Measurements from ENCODE around the gene FAM107B. TPM values are rescaled to one million over a fixed set of nuclear protein-coding genes. Genes with fewer than 3 reads are reported as not detected.

Gene FAM107B
- total RNA-seq, 4 donors from 2014 or later: 12.3 to 41.3 (median 31.8) TPM

DNA sequence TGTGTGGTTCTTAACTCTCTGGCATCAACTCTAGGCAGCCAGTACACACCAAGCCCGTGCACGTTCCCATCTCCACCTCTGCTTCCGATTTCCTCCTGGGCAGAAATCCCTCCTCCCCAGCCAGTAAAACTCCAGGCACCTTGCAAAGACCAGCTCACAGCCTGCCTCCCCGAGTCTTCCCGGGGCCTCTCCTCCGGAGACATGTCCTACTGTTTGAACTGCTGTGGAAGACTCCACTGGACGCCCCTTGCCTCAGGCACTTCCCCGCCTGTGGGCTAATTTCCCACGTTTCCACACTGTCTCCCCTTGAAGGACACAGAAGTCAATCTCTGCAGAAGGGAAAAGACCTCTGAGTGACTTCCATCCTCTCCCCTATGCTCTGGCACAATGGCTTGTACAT is 233.3 kb downstream of the FAM107B start:
- intact Hi-C loops (cut with DNase I): no loop called here
- Histone ChIP-seq H3K4me1 (peaks cover 6 to 8% of the 10 kb centered on the region in 2 donors), H3K9me3 (no peaks in the 10 kb centered on the region), H3K36me3 (no peaks in the 10 kb centered on the region), H3K27me3 (no peaks in the 10 kb centered on the region), H3K4me3 (replicated peaks in 1 of 3) (no peak overlapping the region), H3K27ac (no peak overlapping the region)
- WGBS, 2 donors: 94% methylated on average over 9 of the region's 9 CpGs
- no peak for TF ChIP-seq POLR2A (IDR thresholded peaks at IDR 0.05)
- TF ChIP-seq, protein P1, sequence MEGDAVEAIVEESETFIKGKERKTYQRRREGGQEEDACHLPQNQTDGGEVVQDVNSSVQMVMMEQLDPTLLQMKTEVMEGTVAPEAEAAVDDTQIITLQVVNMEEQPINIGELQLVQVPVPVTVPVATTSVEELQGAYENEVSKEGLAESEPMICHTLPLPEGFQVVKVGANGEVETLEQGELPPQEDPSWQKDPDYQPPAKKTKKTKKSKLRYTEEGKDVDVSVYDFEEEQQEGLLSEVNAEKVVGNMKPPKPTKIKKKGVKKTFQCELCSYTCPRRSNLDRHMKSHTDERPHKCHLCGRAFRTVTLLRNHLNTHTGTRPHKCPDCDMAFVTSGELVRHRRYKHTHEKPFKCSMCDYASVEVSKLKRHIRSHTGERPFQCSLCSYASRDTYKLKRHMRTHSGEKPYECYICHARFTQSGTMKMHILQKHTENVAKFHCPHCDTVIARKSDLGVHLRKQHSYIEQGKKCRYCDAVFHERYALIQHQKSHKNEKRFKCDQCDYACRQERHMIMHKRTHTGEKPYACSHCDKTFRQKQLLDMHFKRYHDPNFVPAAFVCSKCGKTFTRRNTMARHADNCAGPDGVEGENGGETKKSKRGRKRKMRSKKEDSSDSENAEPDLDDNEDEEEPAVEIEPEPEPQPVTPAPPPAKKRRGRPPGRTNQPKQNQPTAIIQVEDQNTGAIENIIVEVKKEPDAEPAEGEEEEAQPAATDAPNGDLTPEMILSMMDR (IDR thresholded peaks at IDR 0.05): no peak
- no peak for DNase-seq

DNA sequence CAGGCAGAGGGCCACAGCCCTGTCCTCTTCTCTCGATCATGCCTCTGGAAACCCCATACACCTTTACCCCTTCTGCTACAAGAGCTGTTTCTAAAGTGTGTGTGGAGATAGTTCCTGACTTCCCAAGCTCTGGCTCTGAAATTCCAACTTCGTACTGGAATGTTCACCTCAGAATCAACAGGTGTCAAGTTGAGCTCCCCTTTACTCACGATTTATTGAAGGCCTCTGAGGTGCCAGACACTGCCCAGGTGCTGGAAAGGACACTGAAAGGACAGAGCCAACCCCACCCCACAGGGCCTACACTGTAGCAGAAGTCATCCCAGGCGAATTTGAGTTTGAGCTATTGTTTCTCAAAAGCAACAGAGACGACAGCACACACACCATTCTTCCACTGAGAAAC is 234.1 kb downstream of the FAM107B start:
- intact Hi-C loops (cut with DNase I): no loop called here

DNA sequence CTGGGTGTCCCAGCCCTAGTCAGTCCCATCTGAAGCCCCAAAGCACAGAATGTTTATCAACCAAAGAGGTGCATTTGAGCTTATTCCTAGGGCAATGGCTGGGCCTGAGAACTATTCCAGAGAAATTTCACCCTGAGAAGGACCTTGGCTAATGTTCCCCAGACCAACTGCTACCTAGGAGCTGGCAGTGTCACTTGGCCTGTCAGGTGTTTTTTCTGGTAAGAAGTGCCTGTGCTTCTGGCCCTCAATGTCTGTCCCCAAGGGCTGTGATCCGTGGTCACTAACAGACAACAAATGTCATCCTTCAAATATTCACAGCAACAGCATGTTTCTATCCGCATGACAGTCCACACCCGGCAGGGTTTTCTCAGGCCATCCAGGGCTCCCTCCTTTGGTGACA is 234.6 kb downstream of the FAM107B start:
- no peak overlapping the region for H3K4me3 ChIP-seq (replicated peaks in 1 of 3)
- H3K27ac ChIP-seq: no peak overlapping the region
- no peak for DNase-seq
- no peak for TF ChIP-seq POLR2A (IDR thresholded peaks at IDR 0.05)
- TF ChIP-seq, protein P1 (IDR thresholded peaks at IDR 0.05): no peak
- H3K36me3 ChIP-seq: no peaks in the 10 kb centered on the region
- intact Hi-C loops (cut with DNase I): no loop called here
- peaks cover 6 to 8% of the 10 kb centered on the region in 2 donors for H3K4me1 ChIP-seq
- H3K9me3 ChIP-seq: no peaks in the 10 kb centered on the region
- WGBS, 2 donors: 56 to 64% methylated on average over 3 of the region's 3 CpGs
- no peaks in the 10 kb centered on the region for H3K27me3 ChIP-seq

More for the DNA sequence above, 234.1 kb downstream of the FAM107B start:
- WGBS, 2 donors: 83 to 89% methylated on average over 5 of the region's 5 CpGs
- TF ChIP-seq, protein P1 (IDR thresholded peaks at IDR 0.05): no peak
- no peak for TF ChIP-seq POLR2A (IDR thresholded peaks at IDR 0.05)
- Histone ChIP-seq H3K4me3 (replicated peaks in 1 of 3) (no peak overlapping the region), H3K36me3 (no peaks in the 10 kb centered on the region), H3K4me1 (peaks cover 6 to 8% of the 10 kb centered on the region in 2 donors), H3K9me3 (no peaks in the 10 kb centered on the region), H3K27ac (no peak overlapping the region), H3K27me3 (no peaks in the 10 kb centered on the region)
- no peak for DNase-seq

DNA sequence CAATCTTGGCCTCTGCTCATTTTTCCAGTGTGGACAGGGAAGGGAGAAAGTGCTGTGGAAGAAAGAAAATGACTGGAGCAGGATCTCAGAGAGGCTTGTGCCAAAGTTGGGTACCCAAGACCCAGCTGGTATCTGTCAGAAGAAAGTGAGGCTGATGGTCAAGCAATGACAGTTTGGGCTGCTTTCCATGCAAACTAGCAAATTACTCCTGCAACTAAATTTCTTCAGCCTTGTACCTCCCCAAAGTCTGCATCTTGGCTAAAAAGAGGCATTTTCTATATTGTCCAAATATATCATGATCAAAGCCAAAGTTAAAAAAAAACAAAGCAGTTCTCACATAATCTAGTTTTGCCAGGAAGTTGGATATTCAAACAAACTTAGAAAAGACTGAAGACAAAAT is 235.5 kb downstream of the FAM107B start:
- no peaks in the 10 kb centered on the region for H3K36me3 ChIP-seq
- H3K4me3 ChIP-seq (replicated peaks in 1 of 3): no peak overlapping the region
- H3K4me1 ChIP-seq: peaks cover 6 to 8% of the 10 kb centered on the region in 2 donors
- H3K27me3 ChIP-seq: no peaks in the 10 kb centered on the region
- no peak overlapping the region for H3K27ac ChIP-seq
- H3K9me3 ChIP-seq: no peaks in the 10 kb centered on the region
- TF ChIP-seq, protein P1 (IDR thresholded peaks at IDR 0.05): no peak
- intact Hi-C loops (cut with DNase I): loop anchor here (10.0 kb wide), 1 partner anchor 286 kb away; no protein-coding TSS in a partner anchor
- DNase-seq: no peak

DNA sequence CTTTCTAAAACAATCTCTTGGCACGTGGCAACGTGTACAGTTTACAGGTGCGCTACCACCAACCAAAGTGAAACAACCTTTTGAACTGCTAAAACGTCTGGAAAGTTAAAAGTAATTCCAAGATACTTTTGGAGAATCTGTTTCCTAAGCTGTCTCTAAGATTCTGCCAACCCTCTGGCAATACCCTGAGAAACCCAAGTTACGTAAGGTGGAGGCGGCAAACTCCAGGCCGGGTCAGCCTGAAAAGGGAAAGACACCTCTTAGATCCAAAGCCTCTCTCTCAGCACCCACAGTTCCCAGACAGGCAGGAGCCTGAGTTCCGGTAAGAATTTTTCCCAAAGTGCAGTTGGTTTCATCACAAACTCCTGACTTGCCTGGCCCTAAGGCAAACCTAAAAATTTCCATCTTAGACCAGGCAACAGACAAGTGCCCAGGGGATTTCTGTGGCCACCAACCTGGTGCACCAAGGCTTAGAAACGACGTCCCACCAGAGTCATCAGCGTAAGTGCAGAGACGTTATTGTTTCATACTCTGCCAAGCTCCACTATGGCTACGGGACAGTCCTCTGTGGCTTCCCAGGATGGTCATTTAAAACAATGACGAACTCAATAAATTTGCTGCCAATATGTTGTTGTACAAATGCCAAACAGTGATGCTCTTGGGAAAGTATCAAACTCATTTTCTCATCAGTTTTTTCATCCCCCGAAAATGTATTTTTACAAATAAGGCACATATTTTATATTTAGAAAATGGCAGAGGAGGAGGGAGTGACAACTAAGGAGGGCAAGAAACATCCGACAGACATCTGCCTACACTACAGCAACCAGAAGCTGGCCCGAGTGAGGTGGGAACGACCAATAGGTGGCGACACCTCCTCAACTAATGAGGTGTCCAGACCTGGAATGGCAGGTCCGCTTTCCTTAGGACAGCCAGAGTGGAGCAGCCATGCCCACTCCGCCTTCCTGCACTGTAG is 238.2 kb downstream of the FAM107B start:
- no peaks in the 10 kb centered on the region for H3K4me1 ChIP-seq
- no peaks in the 10 kb centered on the region for H3K27me3 ChIP-seq
- no peak for TF ChIP-seq POLR2A (IDR thresholded peaks at IDR 0.05)
- TF ChIP-seq, protein P1 (IDR thresholded peaks at IDR 0.05): peak; percentile 19 to 72 (median 58)
- DNase-seq: peak; percentile 80 to 83
- intact Hi-C loops (cut with DNase I): loop anchor here (10.0 kb wide), 1 partner anchor 288 kb away; no protein-coding TSS in a partner anchor
- H3K27ac ChIP-seq: no peak overlapping the region
- no peak overlapping the region for H3K4me3 ChIP-seq (replicated peaks in 1 of 3)
- H3K36me3 ChIP-seq: no peaks in the 10 kb centered on the region
- WGBS, 2 donors: 64 to 69% methylated on average over 21 of the region's 21 CpGs
- H3K9me3 ChIP-seq: no peaks in the 10 kb centered on the region

Data from thyroid gland (tissue), 4 donors.